LHCN-M2 (cell line): Measurements from ENCODE around the gene DRG2. TPM values are rescaled to one million over a fixed set of nuclear protein-coding genes. Genes with fewer than 3 reads are reported as not detected.

ENCODE experiments used
- DNase-seq: peaks from one replicate; pipeline ENCODE4 v3.0.0-alpha.2; 2012; ENCODE audit warnings: low read depth
- total RNA-seq: library from RNA; depleted of rRNA; stranded (reverse); fragments of >200 nt; gene quantifications from 2 replicates; pipeline ENCODE4 v1.2.3, GENCODE V29; 2014; rRNA removed

Gene DRG2
- total RNA-seq, 1 experiment from 2014 or later, result 49.5 TPM

- no peak for DNase-seq
Measured at GRCh38 chr17:18142417-18142816, 54.7 kb downstream of the DRG2 start.

- no peak for DNase-seq
Measured at GRCh38 chr17:18143044-18143936, 55.5 kb downstream of the DRG2 start.

GRCh38 chr17:18144261-18144660, 56.5 kb downstream of the DRG2 start:
- DNase-seq, result no peak

- DNase-seq, result no peak
Measured at GRCh38 chr17:18144855-18145254, 57.1 kb downstream of the DRG2 start.

- DNase-seq, result no peak
Measured at GRCh38 chr17:18145811-18146210, 58.1 kb downstream of the DRG2 start.

- DNase-seq, result no peak
Measured at GRCh38 chr17:18146259-18146658, 58.5 kb downstream of the DRG2 start.

GRCh38 chr17:18146980-18147379, 59.2 kb downstream of the DRG2 start:
- DNase-seq, result no peak

GRCh38 chr17:18148586-18148985, 60.8 kb downstream of the DRG2 start:
- no peak for DNase-seq

GRCh38 chr17:18151290-18151689, 63.5 kb downstream of the DRG2 start:
- no peak for DNase-seq

GRCh38 chr17:18155179-18155578, 67.4 kb downstream of the DRG2 start:
- DNase-seq, result no peak

- no peak for DNase-seq
Measured at GRCh38 chr17:18156171-18156975, 68.6 kb downstream of the DRG2 start.

- no peak for DNase-seq
Measured at GRCh38 chr17:18156976-18157280, 69.2 kb downstream of the DRG2 start.

Other genes with a start within 250 kb of the DRG2 start
- gene TOM1L2, start 115.5 kb upstream of the DRG2 start, total RNA-seq, result 39.2 and 111 TPM in 2 replicates
- 0.06 and 1.1 TPM in 2 replicates for gene DRC3, start 115.1 kb upstream of the DRG2 start, total RNA-seq
- gene ATPAF2, start 48.8 kb upstream of the DRG2 start, total RNA-seq, result 12.6 and 12.8 TPM in 2 replicates
- 6.0 and 6.8 TPM in 2 replicates for gene GID4, start 48.5 kb upstream of the DRG2 start, total RNA-seq
- not detected in 2 replicates for gene MYO15A, start 20.8 kb downstream of the DRG2 start, total RNA-seq
- 115 and 123 TPM in 2 replicates for gene ALKBH5, start 95.9 kb downstream of the DRG2 start, total RNA-seq
- 53.3 and 53.7 TPM in 2 replicates for gene LLGL1, start 137.7 kb downstream of the DRG2 start, total RNA-seq
- 284 and 286 TPM in 2 replicates for gene FLII, start 170.8 kb downstream of the DRG2 start, total RNA-seq
- 9.4 and 9.6 TPM in 2 replicates for gene MIEF2, start 172.7 kb downstream of the DRG2 start, total RNA-seq
- gene TOP3A, start 227.0 kb downstream of the DRG2 start, total RNA-seq, result 46.4 and 58.7 TPM in 2 replicates
- 9.0 and 11.3 TPM in 2 replicates for gene SMCR8, start 227.3 kb downstream of the DRG2 start, total RNA-seq